Heart right ventricle (tissue), 16 donors: ENCODE results near the gene ORC1. TPM values are rescaled to one million over a fixed set of nuclear protein-coding genes. Genes with fewer than 3 reads are reported as not detected.
A peak's percentile ranks its signal among the peaks of the same experiment; 100 is the strongest.

ENCODE experiments used
- ATAC-seq, 8 donors: fragments of 200-7000 bp; cut with Tn5 transposase; one replicate each; pipeline ENCODE4 v1.9.1; 2020; ENCODE audit warnings: mild to moderate bottlenecking in 8 of 8, moderate library complexity in 8 of 8, moderate number of reproducible peaks in 1 of 8
- DNase-seq, 2 donors: peaks; one replicate each; pipeline ENCODE4 v3.0.0-alpha.2; 2020
- H3K27ac ChIP-seq, 10 donors: fragments of 200-600 bp; sonication (generic) in 2 of 10; one replicate each; pipeline versions ENCODE4 v1.5.0 to v1.8.0; 2020 to 2022; ENCODE audit warnings: mild to moderate bottlenecking in 3 of 10
- H3K27me3 ChIP-seq, 7 donors: fragments of 200-600 bp; one replicate each; pipeline ENCODE4 v1.8.0; 2021 to 2022; ENCODE audit warnings: mild to moderate bottlenecking in 2 of 7
- H3K36me3 ChIP-seq, 9 donors: fragments of 200-600 bp; sonication (generic) in 1 of 9; one replicate each; pipeline versions ENCODE4 v1.5.0 to v1.8.0; 2020 to 2022; ENCODE audit warnings: mild to moderate bottlenecking in 2 of 9
- H3K4me1 ChIP-seq, 9 donors: fragments of 200-600 bp; sonication (generic) in 1 of 9; one replicate each; pipeline versions ENCODE4 v1.5.0 to v1.8.0; 2020 to 2022; ENCODE audit warnings: mild to moderate bottlenecking in 4 of 9
- H3K4me3 ChIP-seq, 10 donors: fragments of 200-600 bp; sonication (generic) in 2 of 10; one replicate each; pipeline versions ENCODE4 v1.5.0 to v1.8.0; 2020 to 2022; ENCODE audit warnings: mild to moderate bottlenecking in 7 of 10, moderate library complexity in 2 of 10
- H3K9me3 ChIP-seq, 11 donors: fragments of 200-600 bp in 10 of 11; sonication (generic) in 2 of 11; one replicate each; pipeline versions ENCODE4 v1.5.0 to v1.8.0; 2013 to 2022; ENCODE audit warnings: mild to moderate bottlenecking in 2 of 11, control low read depth in 1 of 11, moderate library complexity in 1 of 11
- whole genome bisulfite sequencing, 2 donors: extraction: QIAGEN DNeasy Blood & Tissue Kit; methylation state at CpG; one replicate each; pipeline ENCODE4 v1.1.7; 2013; ENCODE audit warnings: inconsistent platforms in 1 of 2; 5-methylcytosine and 5-hydroxymethylcytosine counted together
- intact Hi-C, 10 donors: fragments of 100-400 bp; cut with DNase I; formaldehyde crosslinking; loops; one replicate each; pipeline versions ENCODE4 v1.11.1 to v1.14.2; 2022
- polyA plus RNA-seq, 2 donors: library from polyadenylated mRNA; stranded (reverse); fragments of 200-250 nt; gene quantifications; one replicate each; pipeline ENCODE4 v1.2.3, GENCODE V29; 2013
- total RNA-seq, 10 donors: library from RNA; stranded (reverse); fragmentation: NEBNext Ultra II Directional in 3 of 10; extraction: Animal tissue kit (Norgen Biotek cat#: 25700) in 3 of 10; gene quantifications; one replicate each; pipeline versions ENCODE4 v1.2.1 to v1.2.4, GENCODE V29; 2021 to 2023
- TF ChIP-seq, protein P1 (sequence below), 9 donors: fragments of 200-600 bp; sonication (generic) in 2 of 9; IDR thresholded peaks; one replicate each; pipeline versions ENCODE4 v1.5.0 to v1.8.0; 2021 to 2022; ENCODE audit warnings: antibody characterized with exemption in 9 of 9, mild to moderate bottlenecking in 5 of 9, moderate library complexity in 1 of 9
- donor health status: Arrhythmogenic right ventricular cardiomyopathy.
- donor health status: ischemic (EF 13 %, LVEDD 7.1; RV severe dilation, severe dysfunction).
- donor health status: healthy with polysubstance abuse.
- donor health status: DM: no; HTN: yes; CAD: no.
- donor health status: DM: no; HTN: no; CAD: no.
- donor health status: ischemic (EF 25% LVEDD 6.9; RV normal size, moderate dysfunction).
- donor health status: ischemic (EF 25% LVEDD 5.7; RV mildly dilated, moderate dysfunction).
- donor health status: healthy.
- donor health status: DM: yes; HTN: yes; CAD: no.
- donor health status: Ischemic cardiomyopathy.
- donor health status: ischemic (EF 35%, LVEDD 5.7; RV mildly dilated, moderate dysfunction).
- donor health status: nonischemic (EF 11% LVEDD 7.7; RV severe dilation, severe dysfunction).
- donor health status: DM: yes; HTN: yes; CAD: no.
- donor health status: PGD.
- donor health status: ischemic (EF 29% LVEDD 5.4; RV normal size, mild dysfunction).
- donor health status: nonischemic (EF 23%, LVEDD 6.1; RV moderate dilation, normal function).

ORC1 gene
- total and polyA plus RNA-seq, 12 donors: 0.08 to 0.90 (median 0.22) TPM; not detected in 3

DNA sequence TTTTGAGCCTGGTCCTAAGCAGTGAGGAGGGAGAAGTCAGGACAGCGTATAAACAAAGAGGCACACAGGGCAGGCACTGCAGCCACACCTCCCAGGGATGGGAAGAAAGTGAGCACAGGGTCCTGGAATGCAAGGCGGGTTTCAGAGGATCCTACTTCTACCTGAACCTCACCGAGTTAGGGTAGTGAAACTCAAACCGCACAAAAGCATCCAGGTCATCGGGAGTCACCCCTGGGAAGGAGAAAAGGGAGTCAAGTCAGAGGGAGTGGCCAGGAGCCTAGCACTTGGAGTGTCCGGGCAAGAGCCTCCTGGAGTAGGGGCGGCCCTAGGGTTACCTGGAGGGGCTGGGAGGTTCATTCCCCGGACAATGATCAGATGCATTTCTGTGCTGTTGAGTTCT lies 48.8 kb downstream of the ORC1 start:
- 97% methylated on average over 8 of the region's 8 CpGs for WGBS, 2 donors
- no peak overlapping the region for H3K4me3 ChIP-seq
- H3K4me1 ChIP-seq: peaks cover 0 to 5% (median 0%) of the 10 kb centered on the region in 9 donors
- DNase-seq: no peak
- intact Hi-C loops: no loop called here
- TF ChIP-seq, protein P1, sequence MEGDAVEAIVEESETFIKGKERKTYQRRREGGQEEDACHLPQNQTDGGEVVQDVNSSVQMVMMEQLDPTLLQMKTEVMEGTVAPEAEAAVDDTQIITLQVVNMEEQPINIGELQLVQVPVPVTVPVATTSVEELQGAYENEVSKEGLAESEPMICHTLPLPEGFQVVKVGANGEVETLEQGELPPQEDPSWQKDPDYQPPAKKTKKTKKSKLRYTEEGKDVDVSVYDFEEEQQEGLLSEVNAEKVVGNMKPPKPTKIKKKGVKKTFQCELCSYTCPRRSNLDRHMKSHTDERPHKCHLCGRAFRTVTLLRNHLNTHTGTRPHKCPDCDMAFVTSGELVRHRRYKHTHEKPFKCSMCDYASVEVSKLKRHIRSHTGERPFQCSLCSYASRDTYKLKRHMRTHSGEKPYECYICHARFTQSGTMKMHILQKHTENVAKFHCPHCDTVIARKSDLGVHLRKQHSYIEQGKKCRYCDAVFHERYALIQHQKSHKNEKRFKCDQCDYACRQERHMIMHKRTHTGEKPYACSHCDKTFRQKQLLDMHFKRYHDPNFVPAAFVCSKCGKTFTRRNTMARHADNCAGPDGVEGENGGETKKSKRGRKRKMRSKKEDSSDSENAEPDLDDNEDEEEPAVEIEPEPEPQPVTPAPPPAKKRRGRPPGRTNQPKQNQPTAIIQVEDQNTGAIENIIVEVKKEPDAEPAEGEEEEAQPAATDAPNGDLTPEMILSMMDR (IDR thresholded peaks at IDR 0.05): no peak
- H3K36me3 ChIP-seq: peaks cover 5 to 100% (median 68%) of the 10 kb centered on the region in 9 donors
- H3K27ac ChIP-seq: no peak overlapping the region
- no peaks in the 10 kb centered on the region for H3K27me3 ChIP-seq
- ATAC-seq: no peak
- H3K9me3 ChIP-seq: no peaks in the 10 kb centered on the region

DNA sequence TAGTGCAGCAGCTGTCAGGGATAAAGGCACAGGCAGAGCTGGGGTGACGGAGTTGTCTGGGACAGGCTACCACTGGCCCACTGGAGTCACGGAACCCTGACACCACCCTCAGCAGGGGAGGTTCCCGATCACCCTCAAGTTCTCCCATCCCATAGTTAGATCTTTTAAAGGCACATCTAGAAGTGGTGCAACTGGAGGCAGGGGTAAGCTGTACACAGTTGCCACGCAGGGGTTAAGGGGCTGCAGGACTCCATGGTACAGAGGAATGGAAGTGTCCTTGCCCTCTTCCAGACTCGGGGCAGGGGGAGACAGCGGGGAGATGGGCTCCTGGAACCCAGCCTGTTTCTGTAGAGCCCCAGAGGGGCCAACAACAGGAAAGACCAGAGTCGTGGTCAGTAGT lies 51.5 kb downstream of the ORC1 start:
- Histone ChIP-seq H3K27ac (no peak overlapping the region), H3K27me3 (no peaks in the 10 kb centered on the region), H3K36me3 (peaks cover 0 to 89% (median 40%) of the 10 kb centered on the region in 9 donors), H3K9me3 (no peaks in the 10 kb centered on the region), H3K4me1 (peaks cover 0 to 12% (median 0%) of the 10 kb centered on the region in 9 donors), H3K4me3 (no peak overlapping the region)
- intact Hi-C loops: no loop called here
- DNase-seq: no peak
- peak in 1 of 8 donors; percentile 15 for ATAC-seq
- 82 to 85% methylated on average over 7 of the region's 7 CpGs for WGBS, 2 donors
- TF ChIP-seq, protein P1 (IDR thresholded peaks at IDR 0.05): no peak

DNA sequence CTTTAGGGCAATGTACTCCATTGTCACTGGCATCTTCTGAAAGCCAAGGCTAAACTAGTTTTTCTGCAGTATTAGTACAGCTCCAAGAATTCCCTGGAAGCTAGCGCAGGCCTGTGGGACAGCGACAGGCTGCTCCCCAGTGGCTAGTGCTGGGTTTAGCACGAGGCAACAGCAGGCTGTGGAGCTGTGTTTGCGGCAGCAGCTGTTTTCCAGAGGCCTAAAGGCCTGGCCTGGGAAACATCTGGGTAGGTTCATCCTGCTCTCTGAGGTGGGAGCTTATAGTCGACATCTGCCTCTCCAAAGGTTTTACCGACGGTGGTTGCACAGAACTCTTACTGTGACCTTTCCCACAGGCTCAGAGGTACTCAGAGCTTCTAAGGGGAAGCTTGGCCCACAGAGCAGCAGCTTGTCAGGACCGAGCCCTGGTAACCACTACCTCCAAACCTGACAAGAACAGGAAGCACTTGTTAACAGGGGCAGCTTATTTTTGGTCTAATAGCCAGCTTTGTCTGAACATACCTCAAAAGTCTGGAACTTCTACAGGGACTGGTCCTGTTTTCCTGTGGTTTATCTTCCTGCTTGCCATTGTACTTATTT lies 55.4 kb downstream of the ORC1 start:
- Histone ChIP-seq H3K36me3 (peaks cover 0 to 76% (median 7%) of the 10 kb centered on the region in 9 donors), H3K9me3 (no peaks in the 10 kb centered on the region), H3K4me3 (no peak overlapping the region), H3K27me3 (no peaks in the 10 kb centered on the region), H3K27ac (peak overlapping the region in 1 of 10 donors; percentile 10), H3K4me1 (peaks cover 0 to 6% (median 0%) of the 10 kb centered on the region in 9 donors)
- ATAC-seq: peak in 7 of 8 donors; percentile 46 to 82 (median 69)
- intact Hi-C loops: no loop called here
- DNase-seq: no peak
- 39 to 45% methylated on average over 8 of the region's 8 CpGs for WGBS, 2 donors
- TF ChIP-seq, protein P1 (IDR thresholded peaks at IDR 0.05): peak in 7 of 9 donors; percentile 10 to 53 (median 28)

DNA sequence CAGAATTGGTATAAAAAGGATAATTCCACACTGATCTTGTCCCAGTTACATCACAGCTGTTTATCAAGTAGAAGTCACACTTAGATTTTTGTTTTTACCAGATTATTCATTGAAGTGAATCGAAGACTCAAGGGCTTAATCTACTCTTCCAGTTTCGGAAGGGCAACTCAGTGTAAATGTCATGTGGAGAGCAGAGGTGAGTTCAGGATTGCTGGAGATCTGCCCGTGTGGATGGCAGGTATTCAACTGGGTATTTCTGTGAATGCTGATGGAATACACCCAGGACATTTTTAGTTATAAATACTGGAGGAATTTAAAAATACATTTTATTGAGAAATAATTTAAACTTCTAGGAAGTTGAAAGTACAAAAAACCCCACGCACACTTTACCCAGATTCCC lies 57.6 kb downstream of the ORC1 start:
- intact Hi-C loops: no loop called here
- ATAC-seq (no peak), DNase-seq (no peak)
- H3K4me3 ChIP-seq: no peak overlapping the region
- H3K36me3 ChIP-seq: peaks cover 0 to 61% (median 5%) of the 10 kb centered on the region in 9 donors
- TF ChIP-seq, protein P1 (IDR thresholded peaks at IDR 0.05): no peak
- H3K27ac ChIP-seq: no peak overlapping the region
- H3K4me1 ChIP-seq: peaks cover 0 to 6% (median 0%) of the 10 kb centered on the region in 9 donors
- H3K27me3 ChIP-seq: no peaks in the 10 kb centered on the region
- WGBS, 2 donors: 81 to 83% methylated on average over 4 of the region's 4 CpGs
- H3K9me3 ChIP-seq: no peaks in the 10 kb centered on the region
